ENCODE results near the gene P3H3.

DNA sequence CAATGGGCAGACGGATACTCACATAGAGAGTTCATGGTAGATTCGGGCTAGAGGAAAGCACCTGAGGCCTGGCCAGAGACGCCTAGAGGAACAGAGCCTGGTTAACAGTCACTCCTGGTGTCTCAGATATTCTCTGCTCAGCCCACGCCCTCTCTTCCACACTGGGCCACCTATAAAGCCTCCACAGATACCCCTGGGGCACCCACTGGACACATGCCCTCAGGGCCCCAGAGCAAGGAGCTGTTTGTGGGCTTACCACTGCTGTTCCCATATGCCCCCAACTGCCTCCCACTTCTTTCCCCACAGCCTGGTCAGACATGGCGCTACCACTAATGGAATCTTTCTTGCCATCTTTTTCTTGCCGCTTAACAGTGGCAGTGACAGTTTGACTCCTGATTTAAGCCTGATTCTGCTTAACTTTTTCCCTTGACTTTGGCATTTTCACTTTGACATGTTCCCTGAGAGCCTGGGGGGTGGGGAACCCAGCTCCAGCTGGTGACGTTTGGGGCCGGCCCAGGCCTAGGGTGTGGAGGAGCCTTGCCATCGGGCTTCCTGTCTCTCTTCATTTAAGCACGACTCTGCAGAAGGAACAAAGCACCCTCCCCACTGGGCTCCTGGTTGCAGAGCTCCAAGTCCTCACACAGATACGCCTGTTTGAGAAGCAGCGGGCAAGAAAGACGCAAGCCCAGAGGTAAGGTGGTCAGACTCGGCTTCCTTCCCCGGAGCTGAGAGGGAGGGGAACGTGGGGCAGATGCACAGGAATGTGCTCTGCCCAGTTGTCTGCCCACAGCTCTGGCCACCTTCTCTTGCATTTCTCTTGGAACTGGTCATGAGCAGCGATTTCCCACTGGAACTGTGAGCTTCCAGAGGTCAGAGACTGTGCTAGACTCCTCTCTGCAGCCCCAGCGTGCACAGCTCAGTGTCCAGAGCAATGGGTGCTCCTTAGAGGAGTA is 39.0 kb upstream of the P3H3 start, which contains the start of gene CD4:
- TF ChIP-seq ZNF311 (tag by site-specific recombination; IDR thresholded peaks at IDR 0.05; ENCODE audit: borderline replicate concordance) (no peak), ZNF747 (tag by site-specific recombination; IDR thresholded peaks at IDR 0.05) (no peak), ZNF777 (tag by site-specific recombination; IDR thresholded peaks at IDR 0.05; ENCODE audit: borderline replicate concordance) (no peak), ZNF416 (tag by site-specific recombination; IDR thresholded peaks at IDR 0.05) (no peak)
- TF ChIP-seq, protein P1, sequence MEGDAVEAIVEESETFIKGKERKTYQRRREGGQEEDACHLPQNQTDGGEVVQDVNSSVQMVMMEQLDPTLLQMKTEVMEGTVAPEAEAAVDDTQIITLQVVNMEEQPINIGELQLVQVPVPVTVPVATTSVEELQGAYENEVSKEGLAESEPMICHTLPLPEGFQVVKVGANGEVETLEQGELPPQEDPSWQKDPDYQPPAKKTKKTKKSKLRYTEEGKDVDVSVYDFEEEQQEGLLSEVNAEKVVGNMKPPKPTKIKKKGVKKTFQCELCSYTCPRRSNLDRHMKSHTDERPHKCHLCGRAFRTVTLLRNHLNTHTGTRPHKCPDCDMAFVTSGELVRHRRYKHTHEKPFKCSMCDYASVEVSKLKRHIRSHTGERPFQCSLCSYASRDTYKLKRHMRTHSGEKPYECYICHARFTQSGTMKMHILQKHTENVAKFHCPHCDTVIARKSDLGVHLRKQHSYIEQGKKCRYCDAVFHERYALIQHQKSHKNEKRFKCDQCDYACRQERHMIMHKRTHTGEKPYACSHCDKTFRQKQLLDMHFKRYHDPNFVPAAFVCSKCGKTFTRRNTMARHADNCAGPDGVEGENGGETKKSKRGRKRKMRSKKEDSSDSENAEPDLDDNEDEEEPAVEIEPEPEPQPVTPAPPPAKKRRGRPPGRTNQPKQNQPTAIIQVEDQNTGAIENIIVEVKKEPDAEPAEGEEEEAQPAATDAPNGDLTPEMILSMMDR (tag by site-specific recombination; IDR thresholded peaks at IDR 0.05): no peak
- TF ChIP-seq, protein P2, sequence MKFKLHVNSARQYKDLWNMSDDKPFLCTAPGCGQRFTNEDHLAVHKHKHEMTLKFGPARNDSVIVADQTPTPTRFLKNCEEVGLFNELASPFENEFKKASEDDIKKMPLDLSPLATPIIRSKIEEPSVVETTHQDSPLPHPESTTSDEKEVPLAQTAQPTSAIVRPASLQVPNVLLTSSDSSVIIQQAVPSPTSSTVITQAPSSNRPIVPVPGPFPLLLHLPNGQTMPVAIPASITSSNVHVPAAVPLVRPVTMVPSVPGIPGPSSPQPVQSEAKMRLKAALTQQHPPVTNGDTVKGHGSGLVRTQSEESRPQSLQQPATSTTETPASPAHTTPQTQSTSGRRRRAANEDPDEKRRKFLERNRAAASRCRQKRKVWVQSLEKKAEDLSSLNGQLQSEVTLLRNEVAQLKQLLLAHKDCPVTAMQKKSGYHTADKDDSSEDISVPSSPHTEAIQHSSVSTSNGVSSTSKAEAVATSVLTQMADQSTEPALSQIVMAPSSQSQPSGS (tag by site-specific recombination; IDR thresholded peaks at IDR 0.05; ENCODE audit: low read depth): no peak
